Measurements from ENCODE around the gene DIO1. TPM values are rescaled to one million over a fixed set of nuclear protein-coding genes. Genes with fewer than 3 reads are reported as not detected.
"Not testable (repeated sequence)": the region's sequence is repeated elsewhere in the genome, so short reads cannot be mapped to it uniquely, and the experiment has no call there.

DIO1 gene
- total RNA-seq, 4 donors from 2014 or later = 2.1 TPM; not detected in 3

DNA sequence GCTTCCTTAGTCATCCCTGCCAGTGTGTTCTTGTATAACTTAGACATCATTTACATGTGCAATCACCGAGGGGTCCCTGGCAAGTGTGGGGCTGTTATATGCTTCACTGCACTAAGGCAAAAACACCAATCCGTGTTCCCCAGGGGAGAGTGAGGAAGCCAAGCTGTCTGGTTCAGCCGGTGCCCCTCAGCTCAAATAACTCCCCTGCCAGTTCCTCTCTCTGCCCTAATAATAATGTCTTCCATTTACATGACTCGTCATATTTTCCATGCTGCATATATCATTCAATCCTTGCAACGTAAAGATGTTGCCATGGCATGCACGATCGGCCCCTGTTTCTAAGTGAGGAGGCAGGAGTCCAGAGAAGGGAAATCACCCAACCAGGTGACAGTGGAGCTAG, 31.5 kb upstream of the DIO1 start:
- H3K36me3 ChIP-seq = no peaks in the 10 kb centered on the region
- H3K27me3 ChIP-seq = no peaks in the 10 kb centered on the region
- H3K27ac ChIP-seq = no peak overlapping the region
- TF ChIP-seq POLR2A (IDR thresholded peaks at IDR 0.05) (no peak), CTCF (IDR thresholded peaks at IDR 0.05) (no peak)
- no peak overlapping the region for H3K4me3 ChIP-seq
- H3K4me1 ChIP-seq = no peaks in the 10 kb centered on the region
- no peak for DNase-seq
- no peaks in the 10 kb centered on the region for H3K9me3 ChIP-seq
- intact Hi-C loops (cut with DNase I; ENCODE audit: low total_unique reads) = no loop called here

DNA sequence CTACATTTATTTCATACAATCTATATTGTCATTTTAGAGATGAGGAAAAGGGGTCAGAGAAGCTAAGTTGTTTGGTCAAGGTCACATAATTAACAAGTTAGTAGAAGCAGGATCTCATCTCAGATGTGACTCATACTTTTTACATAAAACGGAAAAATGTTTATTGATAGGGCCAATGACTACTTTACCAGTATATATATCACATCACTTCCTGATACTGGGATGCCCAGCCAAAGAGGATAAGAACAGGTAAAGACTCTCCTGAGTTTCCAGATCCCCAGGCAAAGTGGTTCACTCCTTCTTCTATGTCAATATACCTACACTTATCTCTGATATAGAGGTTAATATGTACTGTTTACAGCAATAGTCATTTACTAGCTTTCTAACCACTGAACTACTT, 25.4 kb upstream of the DIO1 start:
- Histone ChIP-seq H3K36me3 (no peaks in the 10 kb centered on the region), H3K4me3 (no peak overlapping the region), H3K27me3 (no peaks in the 10 kb centered on the region), H3K4me1 (no peaks in the 10 kb centered on the region), H3K27ac (no peak overlapping the region), H3K9me3 (no peaks in the 10 kb centered on the region)
- no peak for TF ChIP-seq POLR2A (IDR thresholded peaks at IDR 0.05)
- no peak for TF ChIP-seq CTCF (IDR thresholded peaks at IDR 0.05)
- DNase-seq = no peak
- intact Hi-C loops (cut with DNase I; ENCODE audit: low total_unique reads) = no loop called here

DNA sequence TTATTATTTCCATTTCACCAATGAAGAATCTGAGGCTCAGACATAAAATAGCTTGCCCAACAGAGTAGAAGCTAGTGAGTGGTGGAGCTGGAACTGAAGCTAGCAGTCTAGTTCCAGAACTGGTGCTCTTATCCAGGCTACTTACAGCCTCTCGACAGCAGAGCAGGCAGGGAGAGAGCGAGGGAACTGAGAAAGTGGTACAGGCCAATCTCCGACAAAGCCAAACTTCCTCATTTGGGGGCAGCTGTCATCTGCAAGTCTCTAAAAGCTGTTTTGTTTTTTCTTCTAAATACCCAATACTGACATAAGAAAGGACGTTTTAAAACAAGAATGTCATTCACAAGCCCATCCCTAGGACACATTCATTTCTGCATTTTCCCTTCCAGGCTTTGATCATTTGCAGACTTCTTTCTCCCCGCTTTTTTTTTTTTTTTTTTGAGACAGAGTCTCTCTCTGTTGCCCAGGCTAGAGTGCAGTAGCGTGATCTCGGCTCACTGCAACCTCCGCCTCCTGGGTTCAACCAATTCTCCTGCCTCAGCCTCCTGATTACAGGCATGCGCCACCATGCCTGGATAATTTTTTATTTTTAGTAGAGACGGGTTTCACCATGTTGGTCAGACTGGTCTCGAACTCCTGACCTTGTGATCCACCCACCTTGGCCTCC, 24.4 kb upstream of the DIO1 start:
- H3K36me3 ChIP-seq = no peaks in the 10 kb centered on the region
- intact Hi-C loops (cut with DNase I; ENCODE audit: low total_unique reads) = no loop called here
- H3K27me3 ChIP-seq = no peaks in the 10 kb centered on the region
- no peaks in the 10 kb centered on the region for H3K4me1 ChIP-seq
- no peak for DNase-seq
- no peak overlapping the region for H3K27ac ChIP-seq
- TF ChIP-seq POLR2A (IDR thresholded peaks at IDR 0.05) (no peak), CTCF (IDR thresholded peaks at IDR 0.05) (no peak)
- H3K9me3 ChIP-seq = no peaks in the 10 kb centered on the region
- no peak overlapping the region for H3K4me3 ChIP-seq

GRCh38 chr1:53871221-53871620, 22.8 kb upstream of the DIO1 start:
- H3K9me3 ChIP-seq = no peaks in the 10 kb centered on the region
- no peaks in the 10 kb centered on the region for H3K4me1 ChIP-seq
- intact Hi-C loops (cut with DNase I; ENCODE audit: low total_unique reads) = no loop called here
- no peaks in the 10 kb centered on the region for H3K27me3 ChIP-seq
- DNase-seq = no peak
- no peaks in the 10 kb centered on the region for H3K36me3 ChIP-seq
- H3K27ac ChIP-seq = no peak overlapping the region
- TF ChIP-seq CTCF (IDR thresholded peaks at IDR 0.05) = no peak
- TF ChIP-seq POLR2A (IDR thresholded peaks at IDR 0.05) = no peak
- H3K4me3 ChIP-seq = no peak overlapping the region

DNA sequence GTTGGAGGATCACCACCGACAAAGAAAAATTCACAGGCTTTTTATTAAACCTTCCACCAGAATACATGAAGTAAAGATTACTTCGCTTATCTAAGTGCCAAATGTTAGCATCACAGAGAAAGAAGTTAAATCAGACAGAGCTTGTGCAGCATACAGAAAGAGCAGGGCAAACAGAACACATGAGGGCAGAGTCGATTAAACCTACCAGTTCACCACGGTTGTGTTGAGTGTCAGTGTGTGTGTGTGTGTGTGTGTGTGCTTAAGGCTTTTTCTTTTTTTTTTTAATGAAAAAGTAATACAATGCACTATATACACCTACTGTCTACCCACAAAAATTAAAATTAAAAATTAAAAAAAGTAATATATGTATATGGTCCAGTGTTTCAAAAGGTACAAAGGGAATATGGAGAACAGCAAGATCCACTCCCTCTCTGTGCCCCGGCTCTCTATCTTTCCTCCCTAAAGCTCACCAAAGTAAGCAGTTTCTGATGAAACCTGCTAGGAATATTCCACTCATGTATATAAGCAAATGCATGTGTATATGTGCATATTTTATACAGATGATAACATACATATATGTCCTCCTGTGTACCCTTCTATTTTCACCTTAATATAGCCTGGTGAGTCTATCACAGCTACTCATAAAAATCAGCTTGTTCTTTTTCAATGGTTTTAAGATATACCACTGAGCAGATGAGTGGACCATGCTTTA, 22.1 kb upstream of the DIO1 start:
- H3K36me3 ChIP-seq = no peaks in the 10 kb centered on the region
- H3K27me3 ChIP-seq = no peaks in the 10 kb centered on the region
- no peak for DNase-seq
- H3K27ac ChIP-seq = no peak overlapping the region
- intact Hi-C loops (cut with DNase I; ENCODE audit: low total_unique reads) = no loop called here
- H3K4me3 ChIP-seq = no peak overlapping the region
- no peaks in the 10 kb centered on the region for H3K4me1 ChIP-seq
- no peaks in the 10 kb centered on the region for H3K9me3 ChIP-seq
- TF ChIP-seq CTCF (IDR thresholded peaks at IDR 0.05) = no peak
- TF ChIP-seq POLR2A (IDR thresholded peaks at IDR 0.05) = no peak

DNA sequence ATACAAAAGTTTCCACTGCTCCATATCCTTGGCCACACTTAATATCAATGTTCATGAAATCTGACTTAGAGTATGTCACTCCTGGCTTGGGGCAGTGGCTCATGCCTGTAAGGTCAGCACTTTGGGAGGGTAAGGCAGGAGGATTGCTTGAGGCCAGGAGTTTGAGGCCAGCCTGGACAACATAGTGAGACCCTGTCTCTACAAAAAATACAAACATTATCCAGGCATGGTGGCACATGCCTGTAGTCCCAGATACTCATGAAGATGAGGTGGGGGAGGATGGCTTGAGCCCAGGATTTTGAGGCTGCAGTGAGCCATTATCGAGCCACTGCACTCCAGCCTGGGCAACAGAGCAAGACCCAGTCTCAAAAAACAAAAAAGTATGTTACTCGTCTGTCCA, 18.8 kb upstream of the DIO1 start:
- H3K27me3 ChIP-seq; intact Hi-C loops (cut with DNase I; ENCODE audit: low total_unique reads); H3K4me1 ChIP-seq; H3K4me3 ChIP-seq; H3K36me3 ChIP-seq; H3K27ac ChIP-seq; H3K9me3 ChIP-seq; DNase-seq: not testable (repeated sequence)
